Activated T-cell treated with anti-CD3 and anti-CD28 coated beads for 48 hours (primary cell): ENCODE results near the gene ANKRD13B.
"Not testable (repeated sequence)": the region's sequence is repeated elsewhere in the genome, so short reads cannot be mapped to it uniquely, and the experiment has no call there.

Experiments
- DNase-seq: peaks from one replicate; pipeline ENCODE4 v3.0.0-alpha.2; 2020; ENCODE audit warnings: low read depth

The ANKRD13B gene

DNA sequence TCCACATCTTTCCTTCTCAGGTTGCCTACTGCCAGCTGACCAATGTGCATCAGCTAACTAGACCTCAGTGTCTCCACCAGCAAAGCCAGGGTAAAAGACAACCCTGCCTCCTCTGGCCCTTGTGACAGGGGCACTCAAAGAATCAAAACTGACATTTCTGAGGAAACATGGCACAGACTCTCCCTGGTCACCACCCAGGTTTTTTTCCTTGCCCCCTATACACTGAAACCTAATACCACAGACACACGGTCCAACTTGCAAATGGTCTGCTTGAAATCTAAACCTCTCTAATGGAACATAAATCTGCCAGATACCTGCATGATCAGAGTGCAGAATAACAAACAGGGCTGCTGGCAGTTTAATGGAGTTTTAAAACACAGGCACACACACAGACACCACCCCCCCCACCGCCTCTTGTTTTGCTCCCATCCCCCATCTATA, 49.3 kb downstream of the ANKRD13B start:
- no peak for DNase-seq

DNA sequence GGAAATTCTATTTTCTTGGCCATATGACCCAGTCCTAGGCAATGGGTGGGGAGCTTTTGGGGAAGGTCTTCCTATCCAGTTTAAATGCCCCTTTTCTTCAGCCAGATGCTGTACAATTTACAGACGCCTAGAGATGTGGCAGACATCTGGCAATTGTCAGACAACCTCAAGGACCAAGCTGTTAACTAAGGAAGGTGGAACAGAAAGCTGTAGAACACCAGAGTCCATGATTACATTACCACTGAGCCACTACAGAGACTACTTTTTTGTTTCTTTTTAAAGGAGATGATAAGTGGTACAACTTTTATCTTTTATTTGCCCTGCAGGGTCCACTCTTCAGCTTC, 50.9 kb downstream of the ANKRD13B start:
- DNase-seq, result no peak

DNA sequence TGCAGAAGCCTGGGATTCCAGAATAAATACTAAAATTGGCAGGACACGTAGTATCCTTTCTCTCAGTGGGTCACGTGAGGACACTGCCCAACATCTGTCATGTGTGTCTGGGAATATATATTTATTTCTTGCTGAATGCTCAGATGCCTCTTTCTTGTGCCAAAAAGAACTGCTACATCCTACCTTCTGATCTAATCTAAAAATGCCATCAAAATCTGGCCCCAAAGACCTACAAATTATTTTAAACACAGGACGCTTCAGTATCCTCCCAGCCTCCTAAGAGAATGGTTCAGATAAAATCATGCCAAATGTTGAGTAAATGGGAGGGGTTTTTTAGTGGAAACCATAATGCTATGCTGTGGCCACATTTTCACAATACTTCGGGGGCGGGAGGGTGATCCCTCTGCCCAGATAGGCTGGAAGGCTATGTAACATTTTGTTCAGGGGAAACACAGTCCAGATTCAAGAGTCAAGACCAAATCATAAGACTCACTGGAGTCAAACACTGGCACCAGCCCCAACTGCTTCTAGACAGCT, 52.7 kb downstream of the ANKRD13B start:
- DNase-seq, result no peak

DNA sequence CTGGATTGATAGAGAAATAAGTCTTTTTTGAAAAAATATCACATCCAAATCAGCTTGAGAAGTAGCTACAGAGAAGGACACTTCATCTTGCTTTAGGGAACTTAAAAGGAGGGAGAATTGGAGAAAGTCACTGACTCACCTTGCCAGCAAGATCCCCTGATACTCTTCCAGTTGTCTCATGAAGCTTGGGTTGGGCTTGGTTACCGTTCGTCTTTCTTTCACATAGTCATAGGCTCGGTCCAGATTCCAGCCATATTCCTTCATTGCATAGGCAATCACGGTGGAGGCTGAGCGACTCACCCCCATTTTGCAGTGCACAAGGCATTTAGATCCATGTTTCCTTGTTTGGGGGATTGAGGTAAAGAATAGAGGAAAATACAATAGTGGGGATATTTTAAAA, 55.1 kb downstream of the ANKRD13B start:
- DNase-seq, result no peak

DNA sequence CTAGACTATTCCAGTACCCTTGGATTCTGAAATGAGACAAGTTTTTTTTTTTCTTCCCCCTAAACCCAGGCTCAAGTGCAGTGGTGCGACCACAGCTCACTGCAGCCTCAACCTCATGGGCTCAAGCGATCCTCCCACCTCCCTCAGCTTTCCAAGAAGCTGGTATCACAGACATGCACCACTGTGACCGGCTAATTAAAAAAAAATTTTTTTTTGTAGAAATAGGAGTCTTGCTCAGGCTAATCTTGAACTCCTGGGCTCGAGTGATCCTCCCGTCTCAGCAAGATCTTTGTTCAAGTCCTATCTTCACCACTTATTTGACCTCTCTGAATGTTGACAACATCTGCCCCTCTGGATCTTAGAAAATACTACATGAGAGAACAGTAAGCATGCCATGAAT, 56.4 kb downstream of the ANKRD13B start:
- no peak for DNase-seq

DNA sequence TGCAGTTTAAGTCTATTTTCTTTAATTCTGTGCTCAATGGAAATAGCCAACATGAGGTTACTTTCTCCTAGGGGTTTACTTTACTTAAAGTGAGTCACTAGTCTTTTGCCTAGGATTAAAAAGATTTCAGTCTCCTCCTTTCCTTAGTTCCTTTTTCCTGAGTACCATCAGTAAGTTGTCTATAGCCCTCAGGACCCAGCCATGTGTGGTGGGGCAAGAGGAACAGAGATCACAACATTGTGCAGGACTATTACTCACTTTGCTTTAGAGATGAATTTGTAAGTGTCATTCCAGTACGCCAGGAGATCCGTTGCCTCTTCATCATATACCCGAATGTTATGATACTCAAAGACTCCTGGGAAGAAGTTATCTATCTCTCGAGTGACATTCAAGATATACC, 57.5 kb downstream of the ANKRD13B start:
- no peak for DNase-seq

GRCh38 chr17:29651913-29652312, 59.0 kb downstream of the ANKRD13B start:
- DNase-seq, result not testable (repeated sequence)

DNA sequence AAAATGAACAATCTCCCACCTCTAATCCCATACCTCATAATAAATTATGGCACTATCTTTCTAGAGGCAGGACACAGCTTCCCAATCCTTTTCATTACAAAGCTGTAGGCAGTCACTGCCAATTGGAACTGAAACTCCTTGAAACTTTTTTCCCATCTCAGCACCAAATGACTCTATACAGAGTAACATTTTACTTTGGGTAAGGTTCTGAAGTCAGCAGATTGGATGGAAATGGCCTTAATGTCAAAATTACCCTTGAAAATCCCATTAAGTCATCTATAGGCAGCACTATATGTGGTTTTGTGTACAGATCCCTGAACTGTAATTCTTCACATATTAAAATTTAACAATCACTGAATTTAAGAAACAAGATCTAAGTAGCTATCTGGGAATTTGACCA, 60.0 kb downstream of the ANKRD13B start:
- no peak for DNase-seq

DNA sequence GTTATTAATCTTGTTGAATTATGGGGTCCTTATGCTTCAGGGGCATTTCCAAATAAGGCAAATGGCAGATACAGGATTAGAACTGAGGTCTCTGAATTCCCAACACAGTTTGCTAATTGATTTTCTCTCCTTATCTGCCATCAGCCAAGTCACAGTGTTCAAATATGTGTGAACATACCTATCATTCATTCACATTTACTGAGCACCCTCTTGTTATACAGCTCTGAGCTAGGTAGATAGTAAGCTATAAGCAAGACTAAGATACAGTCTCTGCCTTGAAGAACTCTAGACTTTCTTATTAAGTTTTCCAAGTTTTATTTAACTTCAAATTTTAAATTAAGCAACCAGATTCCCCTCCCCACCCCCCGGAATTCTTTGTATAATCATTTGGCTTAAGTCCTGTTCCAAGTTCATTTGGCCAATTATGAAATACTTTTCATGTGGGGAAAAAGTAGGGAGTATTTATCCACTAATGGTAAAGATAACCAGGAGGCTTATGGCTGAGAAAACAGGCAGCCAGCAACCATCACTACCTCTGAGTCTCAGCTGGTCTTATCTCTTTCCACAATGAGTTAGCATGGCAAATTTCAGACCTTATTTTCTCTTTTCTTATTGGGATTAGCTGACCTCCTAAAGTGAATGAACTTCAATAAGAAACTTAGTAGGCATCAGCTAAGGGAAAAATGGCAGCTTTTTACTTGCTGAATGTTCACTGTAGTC, 61.2 kb downstream of the ANKRD13B start:
- DNase-seq, result no peak

- DNase-seq, result no peak
Observed at GRCh38 chr17:29655323-29655722, 62.4 kb downstream of the ANKRD13B start.

DNA sequence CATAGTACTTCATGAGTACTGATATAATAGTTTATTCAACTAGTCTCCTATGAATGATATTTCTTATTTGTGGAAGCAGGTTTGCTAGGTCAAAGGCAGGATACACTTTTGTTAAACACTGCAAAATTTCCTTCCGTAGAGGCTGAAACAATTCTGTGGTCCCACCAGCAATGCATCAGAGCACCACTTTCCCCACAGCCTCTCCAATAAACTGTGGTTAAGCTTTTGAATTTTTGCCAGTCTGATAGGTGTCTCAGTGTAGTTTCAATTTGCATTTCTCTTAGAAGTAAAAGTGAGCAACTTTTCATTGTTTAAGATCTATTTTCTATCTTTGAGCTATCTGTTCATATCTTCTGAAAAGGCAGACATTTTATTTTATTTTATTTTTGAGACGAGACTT, 66.2 kb downstream of the ANKRD13B start:
- no peak for DNase-seq

DNA sequence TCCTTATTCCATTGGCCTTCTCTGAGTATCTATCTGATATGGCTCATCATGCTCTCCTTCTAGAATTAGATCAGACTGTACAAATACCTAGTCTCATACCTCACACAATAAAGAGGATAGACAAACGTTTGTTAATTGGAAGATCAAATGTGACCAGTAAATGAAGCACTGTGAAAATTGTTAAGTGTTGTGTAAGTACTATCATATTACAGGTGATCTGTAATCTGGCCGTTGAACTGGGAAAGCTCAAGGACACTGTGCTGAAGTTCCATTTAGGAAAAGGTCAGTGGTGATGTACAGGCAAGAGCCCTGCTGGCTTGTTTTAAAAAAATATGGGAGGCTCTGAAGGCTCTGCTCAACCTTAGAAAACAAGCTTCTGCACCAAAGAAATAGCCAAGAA, 68.3 kb downstream of the ANKRD13B start:
- no peak for DNase-seq

DNA sequence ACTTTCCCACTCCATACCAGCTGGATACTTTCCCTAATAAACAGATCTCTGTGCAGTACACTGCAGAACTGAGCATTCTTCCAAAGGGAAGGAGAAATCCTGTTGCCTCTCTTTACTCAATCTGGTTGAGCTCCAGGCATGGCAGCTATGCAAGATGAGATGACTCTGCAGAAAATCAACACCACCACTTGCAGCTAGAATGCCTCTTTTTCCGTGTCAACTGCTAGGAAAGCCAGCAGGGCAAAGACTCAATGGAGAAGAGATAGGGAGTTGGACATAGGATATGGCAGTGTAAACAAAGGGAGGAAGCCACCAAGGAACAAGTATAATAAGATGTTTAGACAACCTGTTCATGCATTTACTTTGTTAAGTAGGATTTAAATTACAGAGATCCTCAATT, 70.2 kb downstream of the ANKRD13B start:
- DNase-seq, result no peak
